Measurements from ENCODE around the gene MMP11.

MMP11 gene

DNA sequence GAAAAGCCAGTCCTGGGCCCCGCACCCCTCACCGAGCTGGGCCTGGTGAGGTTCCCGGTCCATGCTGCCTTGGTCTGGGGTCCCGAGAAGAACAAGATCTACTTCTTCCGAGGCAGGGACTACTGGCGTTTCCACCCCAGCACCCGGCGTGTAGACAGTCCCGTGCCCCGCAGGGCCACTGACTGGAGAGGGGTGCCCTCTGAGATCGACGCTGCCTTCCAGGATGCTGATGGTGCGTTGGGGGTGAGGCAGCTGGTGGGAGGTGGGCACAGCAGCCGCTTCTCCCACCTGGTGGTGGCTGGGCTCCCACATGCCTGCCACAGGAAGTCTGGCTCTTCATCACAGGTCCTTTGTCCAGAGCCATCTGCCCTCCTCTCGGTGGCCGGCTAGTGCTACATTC, 9.6 kb downstream of the MMP11 start:
- no peak overlapping the region for H3K4me3 ChIP-seq (ENCODE audit: low read depth, low read length)
- DNase-seq (ENCODE audit: low read depth), result no peak
- TF ChIP-seq MYC (IDR thresholded peaks at IDR 0.05; ENCODE audit: low read depth, low read length) (no peak), POLR2A (IDR thresholded peaks at IDR 0.05; ENCODE audit: extremely low read depth, insufficient read length) (no peak)
- TF ChIP-seq, protein P1, sequence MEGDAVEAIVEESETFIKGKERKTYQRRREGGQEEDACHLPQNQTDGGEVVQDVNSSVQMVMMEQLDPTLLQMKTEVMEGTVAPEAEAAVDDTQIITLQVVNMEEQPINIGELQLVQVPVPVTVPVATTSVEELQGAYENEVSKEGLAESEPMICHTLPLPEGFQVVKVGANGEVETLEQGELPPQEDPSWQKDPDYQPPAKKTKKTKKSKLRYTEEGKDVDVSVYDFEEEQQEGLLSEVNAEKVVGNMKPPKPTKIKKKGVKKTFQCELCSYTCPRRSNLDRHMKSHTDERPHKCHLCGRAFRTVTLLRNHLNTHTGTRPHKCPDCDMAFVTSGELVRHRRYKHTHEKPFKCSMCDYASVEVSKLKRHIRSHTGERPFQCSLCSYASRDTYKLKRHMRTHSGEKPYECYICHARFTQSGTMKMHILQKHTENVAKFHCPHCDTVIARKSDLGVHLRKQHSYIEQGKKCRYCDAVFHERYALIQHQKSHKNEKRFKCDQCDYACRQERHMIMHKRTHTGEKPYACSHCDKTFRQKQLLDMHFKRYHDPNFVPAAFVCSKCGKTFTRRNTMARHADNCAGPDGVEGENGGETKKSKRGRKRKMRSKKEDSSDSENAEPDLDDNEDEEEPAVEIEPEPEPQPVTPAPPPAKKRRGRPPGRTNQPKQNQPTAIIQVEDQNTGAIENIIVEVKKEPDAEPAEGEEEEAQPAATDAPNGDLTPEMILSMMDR (IDR thresholded peaks at IDR 0.05; ENCODE audit: low read depth, low read length), result no peak
- TF ChIP-seq, protein P2, sequence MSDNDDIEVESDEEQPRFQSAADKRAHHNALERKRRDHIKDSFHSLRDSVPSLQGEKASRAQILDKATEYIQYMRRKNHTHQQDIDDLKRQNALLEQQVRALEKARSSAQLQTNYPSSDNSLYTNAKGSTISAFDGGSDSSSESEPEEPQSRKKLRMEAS (IDR thresholded peaks at IDR 0.05; ENCODE audit: low read depth, low read length), result no peak

DNA sequence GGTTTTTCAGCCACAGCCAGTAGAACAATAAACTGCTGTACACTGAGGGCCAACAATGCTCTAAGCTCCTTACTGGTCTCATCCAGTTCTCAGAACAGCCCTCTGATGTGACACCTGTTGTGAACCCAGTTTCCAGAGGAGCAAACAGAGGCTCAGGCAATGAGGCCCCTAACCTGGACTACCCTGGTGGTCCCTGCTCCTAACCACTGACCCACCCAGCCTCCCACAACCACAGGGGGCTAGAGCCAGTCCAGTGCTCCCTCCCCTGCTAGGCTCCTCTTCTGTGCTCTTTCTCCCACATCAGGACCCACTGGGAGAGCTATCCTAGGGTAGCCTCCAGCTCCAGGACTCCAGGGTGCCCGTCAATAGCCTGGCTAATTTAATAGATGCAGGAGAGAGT, 10.1 kb downstream of the MMP11 start:
- H3K4me3 ChIP-seq (ENCODE audit: low read depth, low read length), result no peak overlapping the region
- no peak for DNase-seq (ENCODE audit: low read depth)
- TF ChIP-seq POLR2A (IDR thresholded peaks at IDR 0.05; ENCODE audit: extremely low read depth, insufficient read length) (no peak), MYC (IDR thresholded peaks at IDR 0.05; ENCODE audit: low read depth, low read length) (no peak)
- TF ChIP-seq, protein P1 (IDR thresholded peaks at IDR 0.05; ENCODE audit: low read depth, low read length), result no peak
- TF ChIP-seq, protein P2 (IDR thresholded peaks at IDR 0.05; ENCODE audit: low read depth, low read length), result no peak

DNA sequence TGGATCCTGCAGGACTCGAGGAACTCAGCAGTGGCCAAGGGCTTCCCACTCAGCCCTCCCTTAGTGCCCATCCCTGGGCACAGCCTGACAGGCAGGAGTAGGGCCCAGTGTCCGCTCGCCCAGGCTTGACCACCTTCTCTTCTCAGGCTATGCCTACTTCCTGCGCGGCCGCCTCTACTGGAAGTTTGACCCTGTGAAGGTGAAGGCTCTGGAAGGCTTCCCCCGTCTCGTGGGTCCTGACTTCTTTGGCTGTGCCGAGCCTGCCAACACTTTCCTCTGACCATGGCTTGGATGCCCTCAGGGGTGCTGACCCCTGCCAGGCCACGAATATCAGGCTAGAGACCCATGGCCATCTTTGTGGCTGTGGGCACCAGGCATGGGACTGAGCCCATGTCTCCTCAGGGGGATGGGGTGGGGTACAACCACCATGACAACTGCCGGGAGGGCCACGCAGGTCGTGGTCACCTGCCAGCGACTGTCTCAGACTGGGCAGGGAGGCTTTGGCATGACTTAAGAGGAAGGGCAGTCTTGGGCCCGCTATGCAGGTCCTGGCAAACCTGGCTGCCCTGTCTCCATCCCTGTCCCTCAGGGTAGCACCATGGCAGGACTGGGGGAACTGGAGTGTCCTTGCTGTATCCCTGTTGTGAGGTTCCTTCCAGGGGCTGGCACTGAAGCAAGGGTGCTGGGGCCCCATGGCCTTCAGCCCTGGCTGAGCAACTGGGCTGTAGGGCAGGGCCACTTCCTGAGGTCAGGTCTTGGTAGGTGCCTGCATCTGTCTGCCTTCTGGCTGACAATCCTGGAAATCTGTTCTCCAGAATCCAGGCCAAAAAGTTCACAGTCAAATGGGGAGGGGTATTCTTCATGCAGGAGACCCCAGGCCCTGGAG, 10.9 kb downstream of the MMP11 start:
- H3K4me3 ChIP-seq (ENCODE audit: low read depth, low read length), result no peak overlapping the region
- TF ChIP-seq POLR2A (IDR thresholded peaks at IDR 0.05; ENCODE audit: extremely low read depth, insufficient read length), result no peak
- TF ChIP-seq, protein P1 (IDR thresholded peaks at IDR 0.05; ENCODE audit: low read depth, low read length), result no peak
- TF ChIP-seq MYC (IDR thresholded peaks at IDR 0.05; ENCODE audit: low read depth, low read length), result no peak
- TF ChIP-seq, protein P2 (IDR thresholded peaks at IDR 0.05; ENCODE audit: low read depth, low read length), result no peak
- no peak for DNase-seq (ENCODE audit: low read depth)

DNA sequence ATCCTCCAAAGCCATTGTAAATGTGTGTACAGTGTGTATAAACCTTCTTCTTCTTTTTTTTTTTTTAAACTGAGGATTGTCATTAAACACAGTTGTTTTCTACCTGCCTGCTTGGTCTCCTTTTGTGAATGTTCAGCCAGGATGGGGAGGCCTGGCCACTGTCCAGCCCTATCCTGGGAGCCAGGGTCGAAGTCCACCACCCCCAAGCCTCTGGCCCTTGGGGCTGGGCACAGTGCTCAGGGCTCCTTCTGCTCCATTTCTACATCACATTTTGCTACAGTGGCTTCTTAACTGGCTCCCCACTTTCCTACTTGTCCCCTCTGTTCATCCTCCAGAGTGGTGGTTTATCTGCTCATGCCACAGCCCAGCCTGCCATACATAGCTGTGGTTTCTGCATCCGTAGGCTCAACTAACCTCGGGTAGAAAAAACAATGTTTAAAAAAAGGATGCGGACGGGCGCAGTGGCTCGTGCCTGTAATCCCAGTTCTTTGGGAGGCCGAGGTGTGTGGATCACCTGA, 11.6 kb downstream of the MMP11 start:
- H3K4me3 ChIP-seq (ENCODE audit: low read depth, low read length), result no peak overlapping the region
- DNase-seq (ENCODE audit: low read depth), result no peak
- TF ChIP-seq, protein P2 (IDR thresholded peaks at IDR 0.05; ENCODE audit: low read depth, low read length), result no peak
- TF ChIP-seq MYC (IDR thresholded peaks at IDR 0.05; ENCODE audit: low read depth, low read length), result no peak
- TF ChIP-seq, protein P1 (IDR thresholded peaks at IDR 0.05; ENCODE audit: low read depth, low read length), result no peak
- TF ChIP-seq POLR2A (IDR thresholded peaks at IDR 0.05; ENCODE audit: extremely low read depth, insufficient read length), result no peak

- H3K4me3 ChIP-seq (ENCODE audit: low read depth, low read length), result peak overlapping the region; percentile 68
- no peak for DNase-seq (ENCODE audit: low read depth)
Measured at GRCh38 chr22:23786261-23786710, 13.6 kb downstream of the MMP11 start.

More at GRCh38 chr22:23786261-23786710, 13.6 kb downstream of the MMP11 start:
- TF ChIP-seq, protein P1 (IDR thresholded peaks at IDR 0.05; ENCODE audit: low read depth, low read length), result no peak
- TF ChIP-seq, protein P2 (IDR thresholded peaks at IDR 0.05; ENCODE audit: low read depth, low read length), result no peak
- no peak for TF ChIP-seq MYC (IDR thresholded peaks at IDR 0.05; ENCODE audit: low read depth, low read length)
- TF ChIP-seq POLR2A (IDR thresholded peaks at IDR 0.05; ENCODE audit: extremely low read depth, insufficient read length), result no peak
